ENCODE data around the gene RPUSD1.

The RPUSD1 gene

GRCh38 chr16:797686-798085, 9.5 kb upstream of the RPUSD1 start:
- TF ChIP-seq GATA2 (IDR thresholded peaks at IDR 0.05; ENCODE audit: low read depth, low read length) = no peak
- no peak for TF ChIP-seq GATA3 (IDR thresholded peaks at IDR 0.05; ENCODE audit: low read depth, low read length)

GRCh38 chr16:797120-797420, 8.9 kb upstream of the RPUSD1 start:
- TF ChIP-seq GATA2 (IDR thresholded peaks at IDR 0.05; ENCODE audit: low read depth, low read length) = no peak
- TF ChIP-seq GATA3 (IDR thresholded peaks at IDR 0.05; ENCODE audit: low read depth, low read length) = no peak

GRCh38 chr16:796296-797119, 8.3 kb upstream of the RPUSD1 start:
- no peak for TF ChIP-seq GATA3 (IDR thresholded peaks at IDR 0.05; ENCODE audit: low read depth, low read length)
- TF ChIP-seq GATA2 (IDR thresholded peaks at IDR 0.05; ENCODE audit: low read depth, low read length) = no peak

- no peak for TF ChIP-seq GATA2 (IDR thresholded peaks at IDR 0.05; ENCODE audit: low read depth, low read length)
- TF ChIP-seq GATA3 (IDR thresholded peaks at IDR 0.05; ENCODE audit: low read depth, low read length) = no peak
These were observed 7.5 kb upstream of the RPUSD1 start for GRCh38 chr16:795580-796229.

- TF ChIP-seq GATA3 (IDR thresholded peaks at IDR 0.05; ENCODE audit: low read depth, low read length) = no peak
- TF ChIP-seq GATA2 (IDR thresholded peaks at IDR 0.05; ENCODE audit: low read depth, low read length) = no peak
These were observed 6.8 kb upstream of the RPUSD1 start for GRCh38 chr16:794853-795466.

- TF ChIP-seq GATA2 (IDR thresholded peaks at IDR 0.05; ENCODE audit: low read depth, low read length) (no peak), GATA3 (IDR thresholded peaks at IDR 0.05; ENCODE audit: low read depth, low read length) (no peak)
These were observed 6.1 kb upstream of the RPUSD1 start for GRCh38 chr16:794091-794822.

GRCh38 chr16:793414-793813, 5.2 kb upstream of the RPUSD1 start:
- TF ChIP-seq GATA2 (IDR thresholded peaks at IDR 0.05; ENCODE audit: low read depth, low read length) (no peak), GATA3 (IDR thresholded peaks at IDR 0.05; ENCODE audit: low read depth, low read length) (no peak)

GRCh38 chr16:792221-792995, 4.2 kb upstream of the RPUSD1 start:
- no peak for TF ChIP-seq GATA3 (IDR thresholded peaks at IDR 0.05; ENCODE audit: low read depth, low read length)

GRCh38 chr16:791131-791530, 3.0 kb upstream of the RPUSD1 start:
- TF ChIP-seq GATA3 (IDR thresholded peaks at IDR 0.05; ENCODE audit: low read depth, low read length) (no peak), GATA2 (IDR thresholded peaks at IDR 0.05; ENCODE audit: low read depth, low read length) (no peak)

GRCh38 chr16:790086-790485, 1.9 kb upstream of the RPUSD1 start:
- TF ChIP-seq GATA2 (IDR thresholded peaks at IDR 0.05; ENCODE audit: low read depth, low read length) (no peak), GATA3 (IDR thresholded peaks at IDR 0.05; ENCODE audit: low read depth, low read length) (no peak)

GRCh38 chr16:789191-789850, 1.1 kb upstream of the RPUSD1 start:
- TF ChIP-seq GATA3 (IDR thresholded peaks at IDR 0.05; ENCODE audit: low read depth, low read length) (no peak), GATA2 (IDR thresholded peaks at IDR 0.05; ENCODE audit: low read depth, low read length) (no peak)

- TF ChIP-seq GATA2 (IDR thresholded peaks at IDR 0.05; ENCODE audit: low read depth, low read length) = no peak
- no peak for TF ChIP-seq GATA3 (IDR thresholded peaks at IDR 0.05; ENCODE audit: low read depth, low read length)
These were observed 382 bp upstream of the RPUSD1 start, which contains the start of gene CHTF18 for GRCh38 chr16:788399-789126. Gene CHTF18, plus strand, starts transcription at chr16:788620. Its CDS starts 65 bp downstream, at chr16:788685.
